DMS53 treated with DMSO at 0.1 percent for 48 hours (cell line): ENCODE results near the gene FANK1.

ENCODE experiments used
- DNase-seq: peaks from one replicate; lab custom pipeline; 2025; ENCODE audit not compliant: unreplicated experiment; lab: John Stamatoyannopoulos, UW

FANK1 gene

GRCh38 chr10:126058507-126058906 is 162.1 kb downstream of the FANK1 start:
- peak; percentile 8 for DNase-seq
